PC-3 (cell line): Measurements from ENCODE around the gene EID2.

Experiments
- EZH2 ChIP-seq: fragments of 300-600 bp; sonication (generic); IDR thresholded peaks from one replicate; pipeline ENCODE4 v1.6.1; 2017; ENCODE audit warnings: antibody characterized with exemption, mild to moderate bottlenecking, low read length; ENCODE audit not compliant: unreplicated experiment
- TF ChIP-seq, protein P1 (sequence below): fragments of 300-600 bp; sonication (generic); conservative IDR thresholded peaks from 2 replicates; pipeline ENCODE4 v1.5.1; 2017; ENCODE audit warnings: antibody characterized with exemption, low read depth, mild to moderate bottlenecking, low read length

DNA sequence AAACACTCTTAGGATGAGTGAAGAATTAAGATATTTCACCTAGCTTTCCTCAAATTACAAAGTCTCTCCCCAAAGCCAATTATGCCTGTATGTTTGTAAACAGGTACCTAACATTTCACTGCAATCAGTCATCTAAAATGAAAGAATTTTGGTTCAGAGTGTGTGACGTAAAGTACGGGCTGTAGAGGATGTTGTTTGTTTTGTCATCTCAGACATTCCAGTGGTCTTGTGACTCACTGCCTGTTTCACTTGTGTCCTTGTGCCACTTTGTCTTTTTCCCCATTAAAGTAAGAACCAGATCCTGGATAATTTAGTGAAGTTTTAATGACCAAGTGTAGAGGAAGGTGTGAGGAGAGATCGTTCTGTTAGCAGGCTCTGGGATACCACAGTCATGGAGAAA lies 28.6 kb upstream of the EID2 start:
- no peak for TF ChIP-seq EZH2
- TF ChIP-seq, protein P1, sequence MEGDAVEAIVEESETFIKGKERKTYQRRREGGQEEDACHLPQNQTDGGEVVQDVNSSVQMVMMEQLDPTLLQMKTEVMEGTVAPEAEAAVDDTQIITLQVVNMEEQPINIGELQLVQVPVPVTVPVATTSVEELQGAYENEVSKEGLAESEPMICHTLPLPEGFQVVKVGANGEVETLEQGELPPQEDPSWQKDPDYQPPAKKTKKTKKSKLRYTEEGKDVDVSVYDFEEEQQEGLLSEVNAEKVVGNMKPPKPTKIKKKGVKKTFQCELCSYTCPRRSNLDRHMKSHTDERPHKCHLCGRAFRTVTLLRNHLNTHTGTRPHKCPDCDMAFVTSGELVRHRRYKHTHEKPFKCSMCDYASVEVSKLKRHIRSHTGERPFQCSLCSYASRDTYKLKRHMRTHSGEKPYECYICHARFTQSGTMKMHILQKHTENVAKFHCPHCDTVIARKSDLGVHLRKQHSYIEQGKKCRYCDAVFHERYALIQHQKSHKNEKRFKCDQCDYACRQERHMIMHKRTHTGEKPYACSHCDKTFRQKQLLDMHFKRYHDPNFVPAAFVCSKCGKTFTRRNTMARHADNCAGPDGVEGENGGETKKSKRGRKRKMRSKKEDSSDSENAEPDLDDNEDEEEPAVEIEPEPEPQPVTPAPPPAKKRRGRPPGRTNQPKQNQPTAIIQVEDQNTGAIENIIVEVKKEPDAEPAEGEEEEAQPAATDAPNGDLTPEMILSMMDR, result no peak
